RWPE1 (cell line): Measurements from ENCODE around the gene CMTR1.
"Not testable (repeated sequence)": the region's sequence is repeated elsewhere in the genome, so short reads cannot be mapped to it uniquely, and the experiment has no call there.

ENCODE experiments used
- CTCF ChIA-PET: fragments of 350-600 bp; sonication (Branson Sonifier 250); formaldehyde crosslinking; extraction: SDS; loops from one replicate; lab custom pipeline; 2021; lab: Yijun Ruan, JAX
- POLR2A ChIA-PET: fragments of 400-600 bp; formaldehyde crosslinking; extraction: SDS; loops from one replicate; lab custom pipeline; 2020; ENCODE audit warnings: antibody characterized with exemption; ENCODE audit not compliant: low non-redundant PET; lab: Yijun Ruan, JAX
- DNase-seq: peaks from one replicate; pipeline ENCODE4 v3.0.0; 2012; ENCODE audit warnings: low spot score
- H3K27ac ChIP-seq: fragments of 450-650 bp; 2 replicates; pipeline ENCODE4 v1.5.1; 2017
- TF ChIP-seq, protein P1 (sequence below): fragments of 450-650 bp; conservative IDR thresholded peaks from 2 replicates; pipeline ENCODE4 v1.5.1; 2017; ENCODE audit warnings: low read depth, mild to moderate bottlenecking

Gene CMTR1

DNA sequence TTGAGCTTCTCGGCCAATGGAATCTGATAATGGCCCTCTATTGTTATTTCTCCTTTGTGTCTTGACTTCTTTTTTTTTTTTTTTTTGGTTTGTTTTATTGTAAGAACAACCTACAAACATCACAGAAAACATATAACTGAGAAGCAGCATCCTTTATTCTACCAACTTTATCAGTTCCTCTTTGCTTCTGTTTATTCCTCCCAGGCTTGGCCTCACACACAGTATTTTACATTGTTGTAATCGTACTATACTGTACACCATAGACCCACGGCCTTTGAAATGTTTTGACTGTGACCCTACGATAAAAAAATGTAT, 67.2 kb downstream of the CMTR1 start:
- CTCF ChIA-PET: interaction anchor here (0.7 kb wide), 1 partner anchor 1975 kb away, joined by 3 read pairs; no protein-coding TSS in a partner anchor
- TF ChIP-seq, protein P1, sequence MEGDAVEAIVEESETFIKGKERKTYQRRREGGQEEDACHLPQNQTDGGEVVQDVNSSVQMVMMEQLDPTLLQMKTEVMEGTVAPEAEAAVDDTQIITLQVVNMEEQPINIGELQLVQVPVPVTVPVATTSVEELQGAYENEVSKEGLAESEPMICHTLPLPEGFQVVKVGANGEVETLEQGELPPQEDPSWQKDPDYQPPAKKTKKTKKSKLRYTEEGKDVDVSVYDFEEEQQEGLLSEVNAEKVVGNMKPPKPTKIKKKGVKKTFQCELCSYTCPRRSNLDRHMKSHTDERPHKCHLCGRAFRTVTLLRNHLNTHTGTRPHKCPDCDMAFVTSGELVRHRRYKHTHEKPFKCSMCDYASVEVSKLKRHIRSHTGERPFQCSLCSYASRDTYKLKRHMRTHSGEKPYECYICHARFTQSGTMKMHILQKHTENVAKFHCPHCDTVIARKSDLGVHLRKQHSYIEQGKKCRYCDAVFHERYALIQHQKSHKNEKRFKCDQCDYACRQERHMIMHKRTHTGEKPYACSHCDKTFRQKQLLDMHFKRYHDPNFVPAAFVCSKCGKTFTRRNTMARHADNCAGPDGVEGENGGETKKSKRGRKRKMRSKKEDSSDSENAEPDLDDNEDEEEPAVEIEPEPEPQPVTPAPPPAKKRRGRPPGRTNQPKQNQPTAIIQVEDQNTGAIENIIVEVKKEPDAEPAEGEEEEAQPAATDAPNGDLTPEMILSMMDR: no peak
- POLR2A ChIA-PET: no interaction called here

DNA sequence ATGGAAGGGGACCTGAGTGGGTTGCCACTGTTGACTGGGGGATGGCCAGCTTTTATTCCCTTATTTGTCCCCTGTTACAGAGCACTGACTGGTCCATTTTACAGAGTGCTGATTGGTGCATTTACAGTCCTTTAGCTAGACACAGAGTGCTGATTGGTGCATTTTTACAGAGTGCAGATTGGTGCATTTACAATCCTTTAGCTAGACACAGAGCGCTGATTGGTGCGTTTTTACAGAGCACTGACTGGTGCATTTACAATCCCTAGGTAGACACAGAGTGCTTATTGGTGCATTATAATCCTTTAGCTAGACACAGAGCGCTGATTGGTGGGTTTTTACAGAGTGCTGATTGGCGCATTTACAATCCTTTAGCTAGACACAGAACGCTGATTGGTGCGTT, 67.9 kb downstream of the CMTR1 start:
- H3K27ac ChIP-seq, DNase-seq, CTCF ChIA-PET, POLR2A ChIA-PET: not testable (repeated sequence)

More for the DNA sequence above, 67.2 kb downstream of the CMTR1 start:
- peak overlapping the region; percentile 77 for H3K27ac ChIP-seq
- DNase-seq: no peak

DNA sequence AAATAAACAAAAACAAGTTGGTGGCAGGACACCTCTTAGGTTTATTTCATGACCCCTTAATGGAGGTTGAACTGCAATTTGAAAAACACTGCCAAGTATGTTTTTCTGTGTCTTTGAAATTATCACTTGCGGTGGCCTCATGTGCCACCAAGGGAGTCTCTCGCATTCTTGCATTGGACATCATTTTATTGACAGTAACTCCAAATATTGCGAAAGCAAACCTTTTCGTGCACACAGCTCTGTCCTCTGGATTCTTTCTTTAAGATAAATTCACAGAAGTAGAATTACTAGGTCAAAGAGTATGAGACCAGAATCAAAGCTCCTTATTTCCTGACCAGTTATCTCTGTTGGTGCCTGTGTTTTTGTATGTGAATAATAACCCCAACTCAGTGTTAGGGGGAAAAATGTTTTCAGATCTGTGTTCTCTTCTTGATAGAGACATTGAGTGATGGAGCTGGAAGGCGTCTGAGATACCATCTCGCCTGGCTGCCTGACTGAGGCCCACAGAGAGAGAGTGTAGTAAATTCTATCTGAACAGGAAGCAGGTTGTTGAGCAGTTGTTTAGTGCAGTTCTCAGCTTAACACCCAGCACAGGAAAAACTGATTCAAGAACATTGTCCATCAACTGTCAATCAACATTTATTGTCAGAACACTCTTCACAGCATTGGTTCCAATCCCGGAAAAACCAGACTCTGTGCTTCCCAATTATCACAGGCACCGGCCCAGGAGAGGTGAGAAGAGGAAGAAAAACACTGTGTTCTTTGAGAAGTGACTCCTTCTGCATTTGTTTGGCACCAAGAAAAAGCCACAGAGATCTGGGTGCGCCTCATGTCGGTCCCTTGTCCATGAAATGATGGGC, 68.8 kb downstream of the CMTR1 start:
- CTCF ChIA-PET: no interaction called here
- no peak for DNase-seq
- no peak overlapping the region for H3K27ac ChIP-seq
- POLR2A ChIA-PET: no interaction called here
- TF ChIP-seq, protein P1: no peak

DNA sequence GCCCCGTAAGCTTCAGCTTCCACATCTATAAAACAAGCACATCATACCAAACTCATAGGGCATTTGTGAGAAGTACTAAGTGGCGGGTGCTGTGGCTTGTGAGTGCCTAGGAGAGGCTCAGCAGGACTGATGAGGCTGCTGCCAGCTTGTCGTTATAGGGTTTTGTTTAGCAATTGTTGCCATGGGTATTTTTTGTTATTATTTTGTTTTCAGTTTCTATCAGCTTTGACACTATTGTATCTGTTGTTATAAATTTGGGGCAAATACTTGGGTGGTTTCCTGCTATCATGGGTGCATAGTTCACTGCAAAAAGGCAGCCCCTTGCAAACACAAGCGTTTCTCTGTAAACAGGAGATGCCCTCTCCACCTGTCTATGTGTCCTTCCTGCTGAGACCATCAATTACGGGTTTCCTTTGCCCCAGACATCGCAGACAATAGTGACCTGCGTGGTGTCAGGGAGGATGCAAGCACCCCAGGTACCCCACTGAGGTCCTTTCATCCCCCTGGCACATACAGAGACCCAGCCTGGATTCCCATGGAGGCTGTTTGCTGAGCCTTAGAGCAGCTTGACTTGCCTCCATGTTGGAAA, 69.8 kb downstream of the CMTR1 start:
- ChIA-PET POLR2A (no interaction called here), CTCF (interaction anchor here (0.6 kb wide), 1 partner anchor 266 kb away, joined by 5 read pairs; no protein-coding TSS in a partner anchor)
- no peak overlapping the region for H3K27ac ChIP-seq
- TF ChIP-seq, protein P1: no peak
- DNase-seq: no peak

DNA sequence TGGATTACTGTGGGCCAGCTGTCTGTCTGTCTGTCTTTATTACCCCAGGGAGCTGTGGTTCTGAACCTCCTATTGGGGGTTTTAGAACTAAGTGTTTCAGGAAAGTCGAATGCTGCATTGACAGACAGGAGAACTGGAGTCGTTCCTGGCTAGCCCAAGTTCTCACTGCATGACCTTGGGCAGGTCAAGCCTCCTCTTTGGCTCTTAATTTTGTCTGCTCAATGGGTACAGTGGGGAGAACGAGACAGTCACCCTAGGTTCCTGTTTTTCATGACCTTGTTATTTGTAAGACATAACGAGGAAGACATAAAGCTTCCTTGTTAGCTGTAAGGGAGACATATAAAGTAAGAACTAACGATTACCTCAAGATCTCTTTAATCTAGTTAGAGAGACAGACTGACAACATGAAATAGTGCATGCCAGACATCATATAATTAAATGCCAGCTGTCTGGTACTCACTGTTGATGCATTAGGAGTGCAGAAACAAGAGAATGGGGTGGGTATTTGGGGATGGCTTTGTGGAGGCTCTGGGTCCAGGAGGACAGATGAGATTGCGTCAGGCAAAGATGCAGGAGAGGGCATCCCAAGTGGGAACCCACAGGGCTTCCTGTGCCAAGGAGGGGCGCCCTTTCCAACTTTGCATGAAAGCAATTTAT, 70.4 kb downstream of the CMTR1 start:
- DNase-seq: no peak
- no peak overlapping the region for H3K27ac ChIP-seq
- TF ChIP-seq, protein P1: no peak
- ChIA-PET CTCF (interaction anchor here (0.6 kb wide), 1 partner anchor 265 kb away, joined by 5 read pairs; no protein-coding TSS in a partner anchor), POLR2A (no interaction called here)

DNA sequence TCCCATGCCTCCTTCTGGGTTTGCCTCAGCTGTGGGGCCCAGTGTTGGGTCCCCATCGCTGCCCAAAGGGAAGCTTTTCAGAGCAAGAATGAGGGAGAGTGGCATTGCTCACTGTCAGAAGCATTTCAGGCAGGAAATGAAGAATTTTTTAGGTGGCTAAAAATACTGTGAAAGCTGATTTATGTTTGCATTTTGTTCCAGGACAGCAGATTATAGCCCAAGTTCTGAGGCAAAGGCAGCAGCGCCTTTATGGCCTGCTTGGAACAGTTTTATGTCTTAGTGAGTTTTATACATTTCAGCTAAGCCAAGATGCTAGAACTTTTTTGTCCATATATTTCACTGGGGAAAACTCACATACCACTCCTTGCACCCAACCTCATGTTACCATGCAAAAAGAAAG, 71.0 kb downstream of the CMTR1 start:
- POLR2A ChIA-PET: no interaction called here
- CTCF ChIA-PET: no interaction called here
- TF ChIP-seq, protein P1: no peak
- no peak for DNase-seq
- H3K27ac ChIP-seq: no peak overlapping the region
